Neural cell (in vitro differentiated cells): ENCODE data around the gene MMP19. TPM values are rescaled to one million over a fixed set of nuclear protein-coding genes. Genes with fewer than 3 reads are reported as not detected.
A peak's percentile ranks its signal among the peaks of the same experiment; 100 is the strongest.

Experiments used
- H2AFZ ChIP-seq: fragments of 200-600, 300-800 bp; sonication (generic), shearing (Covaris generic); 2 replicates; pipeline ENCODE4 v1.6.0; 2014; ENCODE audit warnings: low read depth, mild to moderate bottlenecking, antibody characterized with exemption, low read length, moderate library complexity
- H3F3A ChIP-seq: fragments of 200-600 bp; shearing (Covaris generic); 2 replicates; pipeline ENCODE4 v1.6.1; 2016; ENCODE audit warnings: mild to moderate bottlenecking, moderate library complexity, mixed read lengths, antibody characterized with exemption, low read length; ENCODE audit not compliant: insufficient read depth, poor library complexity, severe bottlenecking
- H3K27ac ChIP-seq: fragments of 200-600, 300-800 bp; sonication (generic), shearing (Covaris generic); 2 replicates; pipeline ENCODE4 v1.5.1; 2014; ENCODE audit warnings: mild to moderate bottlenecking, low read length, moderate library complexity
- H3K27me3 ChIP-seq: fragments of 300-800, 200-600 bp; sonication (generic), shearing (Covaris generic); 2 replicates; pipeline ENCODE4 v1.6.0; 2014; ENCODE audit warnings: mild to moderate bottlenecking, low read depth, low read length, moderate library complexity; ENCODE audit not compliant: insufficient read depth
- H3K36me3 ChIP-seq: fragments of 300-800, 200-600 bp; sonication (generic), shearing (Covaris generic); 2 replicates; pipeline ENCODE4 v1.5.1; 2014; ENCODE audit warnings: mild to moderate bottlenecking, antibody characterized with exemption, low read length, moderate library complexity; ENCODE audit not compliant: insufficient read depth
- H3K4me2 ChIP-seq: fragments of 300-800, 200-600 bp; sonication (generic), shearing (Covaris generic); 2 replicates; pipeline ENCODE4 v1.6.0; 2014; ENCODE audit warnings: mild to moderate bottlenecking, low read length
- H3K4me3 ChIP-seq: fragments of 300-800, 200-600 bp; sonication (generic), shearing (Covaris generic); 2 replicates; pipeline ENCODE4 v1.5.1; 2014; ENCODE audit warnings: mild to moderate bottlenecking, low read length, moderate library complexity
- H3K79me2 ChIP-seq: fragments of 200-600 bp; shearing (Covaris generic); replicated peaks from 2 replicates; pipeline ENCODE4 v1.6.0; 2014; ENCODE audit warnings: mild to moderate bottlenecking, low read length, moderate library complexity; ENCODE audit not compliant: insufficient read depth
- H3K9ac ChIP-seq: fragments of 300-800, 200-600 bp; sonication (generic), shearing (Covaris generic); 2 replicates; pipeline ENCODE4 v1.6.1; 2016; ENCODE audit warnings: mild to moderate bottlenecking, low read length, mixed read lengths
- H3K9me2 ChIP-seq: fragments of 200-600 bp; shearing (Covaris generic); 2 replicates; pipeline ENCODE4 v1.6.1; 2016; ENCODE audit warnings: mild to moderate bottlenecking, low read length, mixed read lengths; ENCODE audit not compliant: insufficient read depth
- H3K9me3 ChIP-seq: fragments of 200-600, 300-800 bp; sonication (generic), shearing (Covaris generic); 2 replicates; pipeline ENCODE4 v1.6.1; 2016; ENCODE audit warnings: mild to moderate bottlenecking, mixed run types, low read length, moderate library complexity, mixed read lengths
- H4K20me1 ChIP-seq: fragments of 200-600 bp; shearing (Covaris generic); 2 replicates; pipeline ENCODE4 v1.6.1; 2016; ENCODE audit warnings: mild to moderate bottlenecking, mixed run types; ENCODE audit not compliant: insufficient read depth
- CTCF ChIP-seq: fragments of 450-650 bp; IDR thresholded peaks from 2 replicates; pipeline ENCODE4 v1.5.1; 2014; ENCODE audit warnings: antibody characterized with exemption, mild to moderate bottlenecking, moderate library complexity; ENCODE audit not compliant: poor library complexity, severe bottlenecking
- EP300 ChIP-seq: fragments of 450-650 bp; conservative IDR thresholded peaks from 2 replicates; pipeline ENCODE4 v1.6.1; 2014; ENCODE audit warnings: antibody characterized with exemption, mild to moderate bottlenecking, moderate library complexity; ENCODE audit not compliant: poor library complexity, severe bottlenecking
- EZH2 ChIP-seq: fragments of 200-600, 300-800 bp; shearing (Covaris generic), sonication (generic); IDR thresholded peaks from 2 replicates; pipeline ENCODE4 v1.6.1; 2014; ENCODE audit warnings: antibody characterized with exemption, low read length, borderline replicate concordance, mild to moderate bottlenecking; ENCODE audit not compliant: insufficient read depth, poor library complexity, severe bottlenecking
- MXI1 ChIP-seq: fragments of 450-650 bp; conservative IDR thresholded peaks from 2 replicates; pipeline ENCODE4 v1.6.1; 2014; ENCODE audit warnings: antibody characterized with exemption, mild to moderate bottlenecking; ENCODE audit not compliant: poor library complexity, severe bottlenecking
- POLR2AphosphoS5 ChIP-seq: IDR thresholded peaks from 2 replicates; pipeline ENCODE4 v1.6.1; 2012
- RAD21 ChIP-seq: fragments of 450-650 bp; conservative IDR thresholded peaks from 2 replicates; pipeline ENCODE4 v1.6.1; 2014; ENCODE audit warnings: antibody characterized with exemption, mild to moderate bottlenecking, moderate library complexity
- SMC3 ChIP-seq: fragments of 450-650 bp; conservative IDR thresholded peaks from 2 replicates; pipeline ENCODE4 v1.6.1; 2014; ENCODE audit warnings: antibody characterized with exemption, mild to moderate bottlenecking, moderate library complexity; ENCODE audit not compliant: poor library complexity
- TAF1 ChIP-seq: IDR thresholded peaks from 2 replicates; pipeline ENCODE4 v1.6.1; 2012; ENCODE audit warnings: low read depth
- polyA plus RNA-seq: library from polyadenylated mRNA; depleted of rRNA; stranded (reverse); fragments of >200 nt; gene quantifications from 2 replicates; pipeline ENCODE4 v1.2.3, GENCODE V29; 2014
- TF ChIP-seq, protein P1 (sequence below): IDR thresholded peaks from 2 replicates; pipeline ENCODE4 v1.6.1; 2012; ENCODE audit warnings: borderline replicate concordance

The MMP19 gene
- polyA plus RNA-seq, 1 donor from 2014 or later, result not detected

DNA sequence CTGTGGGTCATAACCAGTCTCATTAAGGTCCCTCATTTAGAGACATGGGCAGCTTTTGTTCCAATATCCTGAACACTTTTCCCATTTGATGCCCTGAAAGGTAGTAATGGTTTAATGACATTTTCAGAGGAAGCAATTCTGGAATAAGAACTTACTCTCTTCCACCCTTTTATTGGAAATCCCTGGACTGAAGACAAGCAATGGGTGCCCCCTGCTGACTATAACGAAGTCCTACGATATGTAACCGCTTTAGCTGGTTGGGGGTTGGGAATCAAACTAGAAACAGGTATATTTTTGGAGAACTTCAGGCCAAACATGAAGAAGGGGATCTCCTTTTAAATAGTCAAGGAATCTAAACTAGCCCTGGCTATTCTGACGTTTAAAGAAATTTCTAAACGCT is 45.7 kb downstream of the MMP19 start:
- Histone ChIP-seq H3F3A (no peaks in the 10 kb centered on the region), H3K9ac (no peak overlapping the region), H4K20me1 (no peaks in the 10 kb centered on the region), H3K36me3 (peaks cover 6% of the 10 kb centered on the region), H3K9me3 (no peaks in the 10 kb centered on the region), H3K9me2 (no peaks in the 10 kb centered on the region), H2AFZ (no peak overlapping the region), H3K27ac (no peak overlapping the region), H3K4me3 (no peak overlapping the region), H3K27me3 (no peaks in the 10 kb centered on the region), H3K79me2 (peaks cover 7% of the 10 kb centered on the region), H3K4me2 (no peak overlapping the region)
- TF ChIP-seq TAF1, result no peak
- TF ChIP-seq, protein P1, sequence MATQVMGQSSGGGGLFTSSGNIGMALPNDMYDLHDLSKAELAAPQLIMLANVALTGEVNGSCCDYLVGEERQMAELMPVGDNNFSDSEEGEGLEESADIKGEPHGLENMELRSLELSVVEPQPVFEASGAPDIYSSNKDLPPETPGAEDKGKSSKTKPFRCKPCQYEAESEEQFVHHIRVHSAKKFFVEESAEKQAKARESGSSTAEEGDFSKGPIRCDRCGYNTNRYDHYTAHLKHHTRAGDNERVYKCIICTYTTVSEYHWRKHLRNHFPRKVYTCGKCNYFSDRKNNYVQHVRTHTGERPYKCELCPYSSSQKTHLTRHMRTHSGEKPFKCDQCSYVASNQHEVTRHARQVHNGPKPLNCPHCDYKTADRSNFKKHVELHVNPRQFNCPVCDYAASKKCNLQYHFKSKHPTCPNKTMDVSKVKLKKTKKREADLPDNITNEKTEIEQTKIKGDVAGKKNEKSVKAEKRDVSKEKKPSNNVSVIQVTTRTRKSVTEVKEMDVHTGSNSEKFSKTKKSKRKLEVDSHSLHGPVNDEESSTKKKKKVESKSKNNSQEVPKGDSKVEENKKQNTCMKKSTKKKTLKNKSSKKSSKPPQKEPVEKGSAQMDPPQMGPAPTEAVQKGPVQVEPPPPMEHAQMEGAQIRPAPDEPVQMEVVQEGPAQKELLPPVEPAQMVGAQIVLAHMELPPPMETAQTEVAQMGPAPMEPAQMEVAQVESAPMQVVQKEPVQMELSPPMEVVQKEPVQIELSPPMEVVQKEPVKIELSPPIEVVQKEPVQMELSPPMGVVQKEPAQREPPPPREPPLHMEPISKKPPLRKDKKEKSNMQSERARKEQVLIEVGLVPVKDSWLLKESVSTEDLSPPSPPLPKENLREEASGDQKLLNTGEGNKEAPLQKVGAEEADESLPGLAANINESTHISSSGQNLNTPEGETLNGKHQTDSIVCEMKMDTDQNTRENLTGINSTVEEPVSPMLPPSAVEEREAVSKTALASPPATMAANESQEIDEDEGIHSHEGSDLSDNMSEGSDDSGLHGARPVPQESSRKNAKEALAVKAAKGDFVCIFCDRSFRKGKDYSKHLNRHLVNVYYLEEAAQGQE, result no peak
- peak; percentile 74 for TF ChIP-seq CTCF
- TF ChIP-seq POLR2AphosphoS5, result no peak
- peak; percentile 74 for TF ChIP-seq RAD21
- no peak for TF ChIP-seq MXI1
- no peak for TF ChIP-seq EZH2
- TF ChIP-seq SMC3, result peak; percentile 83

DNA sequence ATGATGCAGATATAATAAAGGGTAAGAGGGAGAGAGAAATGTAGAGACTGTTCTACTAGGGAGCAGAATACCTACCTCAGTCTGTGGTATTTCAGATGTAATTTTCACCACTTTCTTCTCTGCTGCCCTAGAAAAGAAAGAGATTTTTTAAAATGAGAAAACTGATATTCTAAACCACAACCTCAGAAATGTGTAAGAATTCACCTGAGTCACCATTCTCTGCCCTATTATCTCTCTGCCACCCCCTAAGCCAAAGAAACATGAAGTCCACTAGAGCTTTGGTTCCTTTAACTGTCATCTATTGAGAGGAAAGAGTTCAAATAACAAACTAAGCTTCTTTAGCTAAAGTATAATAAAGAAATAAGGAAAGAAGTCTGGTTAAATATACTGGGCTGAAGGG is 46.8 kb downstream of the MMP19 start:
- Histone ChIP-seq H3K79me2 (peaks cover 5% of the 10 kb centered on the region), H4K20me1 (no peaks in the 10 kb centered on the region), H3K36me3 (peaks cover 10% of the 10 kb centered on the region)

More for the DNA sequence above, 46.8 kb downstream of the MMP19 start:
- Histone ChIP-seq H2AFZ (no peak overlapping the region), H3K4me2 (no peak overlapping the region), H3K27ac (no peak overlapping the region), H3K9me2 (no peaks in the 10 kb centered on the region), H3K9me3 (no peaks in the 10 kb centered on the region), H3K4me3 (no peak overlapping the region), H3K9ac (no peak overlapping the region), H3K27me3 (no peaks in the 10 kb centered on the region), H3F3A (no peaks in the 10 kb centered on the region)
- TF ChIP-seq POLR2AphosphoS5, result no peak
- TF ChIP-seq TAF1, result no peak
- no peak for TF ChIP-seq RAD21
- TF ChIP-seq SMC3, result no peak
- no peak for TF ChIP-seq MXI1
- no peak for TF ChIP-seq EP300
- TF ChIP-seq EZH2, result no peak
- TF ChIP-seq, protein P1, result no peak
